ENCODE data around the gene ENPP3.
"Not testable (repeated sequence)": the region's sequence is repeated elsewhere in the genome, so short reads cannot be mapped to it uniquely, and the experiment has no call there.

The ENPP3 gene

DNA sequence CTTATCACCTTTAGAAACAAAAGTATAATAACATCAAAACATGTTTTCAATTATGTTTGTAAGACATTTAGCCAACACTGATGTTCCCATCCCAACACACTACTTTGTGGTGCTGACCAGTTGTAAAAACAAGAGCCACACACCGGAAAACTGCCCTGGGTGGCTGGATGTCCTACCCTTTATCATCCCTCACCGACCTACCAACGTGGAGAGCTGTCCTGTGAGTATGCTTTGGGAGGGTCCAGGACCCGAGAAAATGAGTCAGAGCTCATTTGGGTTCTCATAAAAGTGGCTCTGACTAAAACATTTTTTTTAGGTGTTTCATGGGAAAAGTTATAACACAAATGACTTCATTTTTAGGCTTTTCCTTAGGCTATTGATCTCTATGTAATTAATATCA is 103.1 kb downstream of the ENPP3 start:
- DNase-seq, result no peak

DNA sequence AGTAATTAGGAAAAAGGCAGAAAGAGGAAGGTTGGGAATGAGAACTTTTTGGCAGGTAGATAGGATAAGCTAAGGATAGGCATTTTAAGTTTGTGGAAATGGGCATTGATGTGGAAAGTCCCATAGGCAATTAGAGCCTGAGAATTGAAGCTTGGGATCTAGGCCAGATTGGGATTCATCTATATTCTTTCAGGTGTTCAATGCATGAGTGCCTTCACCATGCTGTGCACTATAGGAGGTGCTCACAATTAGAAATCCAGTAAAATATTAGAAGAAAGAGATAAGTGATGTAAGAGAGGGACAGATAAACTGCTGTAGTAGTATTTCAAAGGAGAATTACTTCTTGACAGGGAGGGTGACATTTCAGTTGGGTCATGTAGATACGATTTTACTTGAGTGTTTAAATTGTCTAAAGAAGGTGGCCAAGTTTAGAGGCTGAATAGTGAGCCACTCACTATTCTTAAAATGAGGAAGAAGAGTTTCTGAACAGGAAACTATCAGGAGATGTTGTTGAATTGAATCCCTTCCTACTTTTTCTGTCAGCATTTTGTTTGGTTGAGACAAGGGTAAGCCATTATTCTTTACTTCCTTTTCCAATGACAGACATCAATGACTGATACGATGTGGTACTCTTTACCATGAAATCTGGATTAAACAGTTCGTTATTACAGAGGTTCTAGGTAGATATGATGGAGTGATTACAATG is 104.7 kb downstream of the ENPP3 start:
- DNase-seq, result no peak

DNA sequence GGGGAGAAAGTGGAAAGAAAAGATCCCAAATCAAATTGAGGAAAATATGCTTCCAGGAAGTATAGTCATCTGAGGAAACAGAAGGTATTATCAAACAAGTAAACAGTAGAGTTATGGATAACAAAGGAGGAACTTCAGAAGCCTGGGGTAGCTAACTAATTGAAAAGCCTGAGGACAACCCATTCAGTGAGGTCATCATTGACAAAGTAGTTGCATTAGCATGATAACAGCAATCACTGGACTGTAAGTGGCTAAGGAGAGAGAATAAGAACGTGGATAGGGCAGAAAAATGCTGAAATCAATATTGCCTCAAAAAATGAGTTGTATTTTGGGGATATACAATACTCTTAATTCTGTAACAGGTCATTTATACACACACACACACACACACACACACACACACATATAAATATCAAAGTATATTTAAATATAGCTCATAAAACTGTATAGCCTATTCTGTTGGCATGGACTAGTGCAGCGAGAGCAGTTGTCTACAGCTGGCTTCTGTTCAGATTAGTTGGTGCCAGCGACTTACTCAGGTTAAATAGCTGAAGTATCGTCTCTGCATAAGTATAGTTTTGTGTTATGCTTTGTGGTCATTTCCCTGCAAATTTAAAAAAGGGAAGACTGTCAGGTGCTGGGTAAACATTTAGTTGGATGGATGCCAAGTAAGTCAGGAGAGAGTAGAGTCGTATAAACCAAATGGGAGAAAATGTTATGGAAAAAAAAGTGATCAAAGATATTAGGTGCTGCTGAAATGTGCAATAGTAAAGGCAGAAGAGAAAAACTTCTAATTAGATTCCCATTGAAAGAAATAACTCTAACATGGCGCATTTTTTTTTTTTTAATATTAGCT is 107.6 kb downstream of the ENPP3 start:
- DNase-seq, result no peak

DNA sequence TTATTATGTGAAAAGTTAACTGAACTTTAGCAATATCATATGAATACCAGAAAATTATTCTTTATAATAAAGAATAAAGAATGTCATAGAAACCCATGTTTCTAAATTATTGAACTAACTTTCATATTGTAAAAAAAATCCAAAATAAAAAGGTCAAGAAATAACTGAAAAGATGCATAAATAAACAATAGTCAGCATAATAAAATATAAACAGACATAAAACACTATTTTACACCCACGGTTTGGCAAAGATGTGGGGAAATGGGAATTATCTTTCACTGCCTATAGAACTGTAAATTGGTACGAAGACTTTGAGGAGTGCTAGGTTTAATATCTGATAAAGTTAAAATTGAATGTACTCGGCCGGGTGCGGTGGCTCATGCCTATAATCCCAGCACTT is 108.4 kb downstream of the ENPP3 start:
- no peak for DNase-seq

DNA sequence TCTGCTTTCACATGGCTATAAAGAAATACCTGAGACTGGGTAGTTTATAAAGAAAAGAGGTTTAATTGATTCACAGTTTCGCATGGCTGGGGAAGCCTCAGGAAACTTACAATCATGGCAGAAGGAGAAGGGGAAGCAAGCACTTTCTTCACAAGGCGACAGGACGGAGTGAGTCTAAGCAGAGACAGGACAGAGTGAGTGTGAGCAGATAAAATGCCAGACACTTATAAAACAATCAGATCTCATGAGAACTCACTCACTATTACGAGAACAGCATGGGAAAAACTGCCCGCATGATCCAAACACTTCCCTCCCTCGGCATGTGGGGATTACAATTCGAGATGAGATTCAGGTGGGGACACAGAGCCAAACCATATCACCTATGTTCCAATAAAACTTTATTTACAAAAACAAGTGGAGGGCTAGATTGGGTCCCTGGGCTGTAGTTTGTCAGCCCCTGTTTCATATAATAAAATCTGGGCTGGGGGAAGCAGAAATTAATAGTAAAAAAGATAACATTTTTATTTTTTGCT is 110.8 kb downstream of the ENPP3 start:
- no peak for DNase-seq

GRCh38 chr6:131749023-131749422 is 111.9 kb downstream of the ENPP3 start:
- no peak for DNase-seq

DNA sequence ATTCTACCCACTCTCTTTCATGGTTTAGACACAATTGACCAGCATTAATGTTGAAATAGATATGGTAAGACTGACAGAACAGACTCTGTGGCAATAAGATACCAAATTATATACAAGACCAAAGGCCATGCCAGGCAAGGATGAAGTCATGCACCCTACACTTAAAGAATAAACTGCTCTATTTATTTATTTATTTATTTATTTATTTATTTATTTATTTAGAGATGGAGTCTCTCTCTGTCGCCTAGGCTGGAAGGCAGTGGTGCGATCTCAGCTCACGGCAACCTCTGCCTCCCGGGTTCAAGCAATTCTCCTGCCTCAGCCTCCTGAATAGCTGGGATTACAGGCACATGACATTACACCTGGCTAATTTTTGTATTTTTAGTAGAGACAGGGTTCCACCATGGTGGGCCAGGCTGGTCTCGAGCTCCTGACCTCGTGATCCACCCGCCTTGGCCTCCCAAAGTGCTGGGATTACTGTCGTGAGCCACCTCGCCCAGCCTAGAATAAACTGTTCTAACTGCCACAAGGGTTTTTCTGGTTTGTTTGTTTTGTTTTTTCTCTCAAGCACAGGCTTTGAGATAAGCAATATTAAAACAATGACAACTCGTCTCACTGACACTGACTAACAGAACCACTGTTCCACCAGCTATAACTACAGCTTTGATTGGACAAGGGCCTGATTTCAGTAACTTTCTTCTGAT is 114.1 kb downstream of the ENPP3 start:
- DNase-seq, result not testable (repeated sequence)

DNA sequence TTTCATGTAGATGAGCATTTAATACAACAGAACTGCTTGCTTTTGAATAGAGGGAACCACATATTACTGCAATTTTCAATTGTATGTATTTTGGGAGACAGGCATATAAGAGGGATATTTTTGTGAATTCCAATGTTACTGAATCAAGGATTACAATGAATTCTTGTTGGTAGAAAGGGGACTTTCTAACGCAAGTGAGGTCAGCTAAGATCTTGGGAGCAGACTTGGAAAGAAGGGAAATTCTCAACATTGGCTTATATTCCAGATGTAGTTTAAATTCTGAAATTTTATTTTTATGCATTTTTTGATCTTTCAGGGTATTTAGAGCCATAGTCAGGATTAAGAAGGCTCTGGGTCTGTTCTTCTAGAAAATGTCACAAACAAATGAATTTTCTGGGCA is 117.0 kb downstream of the ENPP3 start:
- no peak for DNase-seq

DNA sequence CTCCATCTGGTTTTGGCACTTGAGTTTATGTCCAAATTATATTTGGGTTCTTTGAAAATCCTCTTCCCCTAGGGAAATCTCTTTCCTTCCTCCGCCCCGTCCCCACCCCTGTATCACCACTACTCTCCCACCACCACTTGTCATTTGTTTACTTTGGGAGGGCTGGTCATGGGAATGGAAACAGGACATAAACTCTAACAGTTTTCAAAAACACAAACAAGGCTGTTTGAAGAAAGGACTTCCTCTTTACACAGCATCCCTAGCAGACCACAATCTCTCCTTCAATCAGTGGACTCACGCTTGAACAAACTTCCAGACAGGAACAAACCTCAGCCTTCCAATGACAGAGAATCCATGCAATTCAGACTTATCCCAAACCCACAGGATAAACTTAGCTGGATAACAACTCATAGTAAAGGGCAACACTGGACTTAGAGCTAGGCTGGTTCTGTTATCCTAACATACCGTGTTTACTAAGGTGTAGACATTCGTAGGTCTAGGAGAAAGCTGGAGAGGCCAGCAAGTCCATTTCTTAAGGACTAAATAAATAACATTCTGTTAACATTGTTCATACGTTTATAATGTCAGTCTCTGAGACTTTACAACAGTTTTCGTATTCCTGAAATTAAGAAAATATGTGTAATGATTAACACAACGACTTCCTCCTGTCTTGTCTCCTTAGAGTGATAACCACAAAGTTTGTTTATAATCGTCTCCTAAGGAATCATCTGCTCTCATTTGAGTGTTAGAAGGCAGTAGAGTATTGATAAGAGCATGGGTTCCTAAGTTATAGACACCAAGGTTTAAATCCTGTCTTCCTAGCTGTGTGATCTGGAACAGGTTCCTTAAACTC is 117.8 kb downstream of the ENPP3 start:
- DNase-seq, result no peak

GRCh38 chr6:131755597-131755996 is 118.5 kb downstream of the ENPP3 start:
- DNase-seq, result no peak

GRCh38 chr6:131756039-131756438 is 118.9 kb downstream of the ENPP3 start:
- no peak for DNase-seq

GRCh38 chr6:131758920-131759319 is 121.8 kb downstream of the ENPP3 start:
- DNase-seq, result no peak

DNA sequence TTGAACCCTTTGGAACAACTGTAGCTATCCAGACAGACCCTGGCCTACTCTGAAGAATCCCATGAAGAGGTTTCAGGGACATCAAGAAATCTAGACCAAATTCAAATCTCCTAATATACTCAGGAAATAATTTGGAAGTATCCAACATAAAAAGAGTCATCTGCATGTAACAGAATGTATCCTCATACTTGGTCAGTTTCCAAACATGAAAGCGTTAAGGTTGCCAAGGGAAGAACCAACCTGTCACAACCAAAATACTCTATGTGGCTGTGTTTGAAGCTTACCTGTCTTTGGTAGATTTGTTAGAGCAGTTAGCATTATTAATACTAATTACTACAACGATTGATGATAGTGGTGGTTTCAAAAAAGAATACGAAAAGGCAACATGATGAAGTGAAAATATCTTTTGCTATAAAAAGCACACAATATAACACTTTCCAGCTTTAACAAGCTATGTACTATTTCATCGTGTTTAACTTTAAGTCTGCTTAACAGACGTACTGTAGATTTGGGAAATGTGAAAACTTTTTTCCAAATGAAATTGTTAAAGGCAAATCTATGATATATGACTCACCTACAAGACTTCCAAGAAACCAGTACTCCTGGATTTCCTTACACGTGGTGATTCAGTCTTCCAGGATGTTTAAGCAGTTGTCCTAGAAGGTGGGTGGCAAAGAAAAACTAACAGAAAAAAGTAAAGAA is 124.1 kb downstream of the ENPP3 start:
- DNase-seq, result no peak

GRCh38 chr6:131761762-131762067 is 124.6 kb downstream of the ENPP3 start:
- no peak for DNase-seq

GRCh38 chr6:131762984-131763383 is 125.9 kb downstream of the ENPP3 start:
- DNase-seq, result no peak

GRCh38 chr6:131763749-131764148 is 126.6 kb downstream of the ENPP3 start:
- DNase-seq, result no peak

DNA sequence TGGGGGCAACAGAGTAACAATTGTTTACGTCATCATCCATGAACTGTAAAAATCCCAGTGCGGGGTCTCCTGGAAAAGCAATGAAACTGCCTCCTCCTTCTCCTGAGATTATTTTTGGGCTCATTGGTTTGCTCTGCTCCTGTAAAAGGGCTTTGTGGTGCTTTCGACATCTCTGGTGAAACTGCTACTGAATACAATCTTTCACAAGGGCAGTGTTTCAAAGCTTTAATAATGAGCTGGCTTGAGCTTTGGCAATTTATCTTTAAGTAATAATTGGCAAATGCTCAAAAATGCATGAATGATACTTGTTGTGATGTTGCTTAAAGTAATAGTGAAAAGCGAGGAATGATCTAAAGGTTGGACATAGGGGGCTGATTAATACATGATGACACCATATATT is 127.2 kb downstream of the ENPP3 start:
- DNase-seq, result no peak

- no peak for DNase-seq
These were observed 128.1 kb downstream of the ENPP3 start for GRCh38 chr6:131765081-131765803.

DNA sequence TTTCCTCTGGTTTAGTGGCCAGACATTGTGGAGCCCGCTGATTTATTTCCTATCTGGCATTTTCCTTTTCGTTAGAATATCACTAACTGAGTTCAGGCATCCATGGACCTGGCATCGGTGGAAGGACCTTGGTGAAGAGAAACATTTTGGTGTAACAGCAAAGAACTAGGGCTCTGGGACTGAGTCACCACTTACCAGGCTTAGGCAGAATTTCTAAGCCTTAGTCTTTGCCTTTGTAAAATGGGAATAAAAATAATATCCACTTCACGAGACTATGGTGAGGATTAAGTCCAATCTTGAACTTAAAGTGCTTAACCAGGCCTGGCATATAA is 128.7 kb downstream of the ENPP3 start:
- DNase-seq, result no peak

DNA sequence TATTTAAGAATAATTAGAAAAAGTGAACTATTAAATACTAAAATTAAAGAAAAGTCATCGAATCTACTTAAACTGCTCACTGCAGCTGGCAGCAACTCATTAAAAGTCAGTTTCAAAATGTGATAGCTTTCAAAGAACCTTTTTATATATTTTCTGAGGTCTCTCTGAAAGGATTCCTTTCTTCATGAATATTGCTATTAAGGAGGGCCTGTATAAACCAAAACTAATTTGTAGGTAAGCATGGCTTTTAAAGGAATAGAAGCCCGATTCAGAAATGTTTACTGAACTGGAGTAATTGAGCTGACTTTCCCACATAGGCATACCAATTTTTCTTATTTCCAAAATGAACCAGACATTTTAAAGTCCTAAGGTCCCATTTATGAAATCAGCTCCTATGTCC is 129.5 kb downstream of the ENPP3 start:
- no peak for DNase-seq

DNA sequence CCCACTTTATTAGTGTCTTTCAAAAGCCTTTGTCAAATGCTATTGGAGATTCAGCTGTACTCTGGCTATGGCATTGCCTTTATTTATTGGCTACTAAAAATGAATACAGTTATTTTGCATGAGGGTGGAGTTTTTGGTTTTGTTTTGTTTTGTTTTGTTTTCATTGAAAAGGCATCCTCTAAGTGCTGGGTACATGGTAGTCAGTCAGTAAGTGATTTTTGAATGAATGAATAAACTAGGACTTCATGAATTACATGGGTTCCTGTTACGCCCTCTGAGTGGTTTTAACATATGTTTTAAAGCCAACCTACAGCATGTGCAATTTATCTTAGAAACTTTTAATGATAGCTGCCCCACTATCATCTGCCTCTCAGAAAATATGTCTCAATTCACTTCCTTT is 131.9 kb downstream of the ENPP3 start:
- DNase-seq, result no peak
